Middle frontal gyrus (tissue), 1 donor: ENCODE measurements around the gene RNF144A.

Experiments
- DNase-seq: peaks from one replicate; pipeline ENCODE4 v3.0.0-alpha.2; 2015; ENCODE audit warnings: low spot score; ENCODE audit errors: extremely low spot score

RNF144A gene

DNA sequence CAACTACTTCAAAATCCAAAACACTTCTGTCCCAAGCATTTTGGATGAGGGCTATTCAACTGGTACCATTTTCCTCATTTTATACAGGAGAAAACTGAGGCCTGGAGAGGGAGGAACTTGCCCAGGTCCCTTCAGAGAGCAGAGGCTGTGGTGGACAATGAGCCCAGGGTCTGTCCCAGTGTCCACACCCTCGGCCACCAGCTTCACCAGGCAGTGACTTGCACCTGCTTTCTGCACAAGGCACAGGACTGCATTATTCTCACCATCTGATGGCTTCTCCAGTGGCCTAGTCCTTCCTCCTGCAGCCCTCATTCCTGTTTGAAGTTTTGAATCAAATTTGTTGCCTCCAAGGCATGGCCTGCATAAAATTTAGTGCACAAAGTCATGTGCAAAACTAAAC is 53.3 kb downstream of the RNF144A start:
- no peak for DNase-seq

DNA sequence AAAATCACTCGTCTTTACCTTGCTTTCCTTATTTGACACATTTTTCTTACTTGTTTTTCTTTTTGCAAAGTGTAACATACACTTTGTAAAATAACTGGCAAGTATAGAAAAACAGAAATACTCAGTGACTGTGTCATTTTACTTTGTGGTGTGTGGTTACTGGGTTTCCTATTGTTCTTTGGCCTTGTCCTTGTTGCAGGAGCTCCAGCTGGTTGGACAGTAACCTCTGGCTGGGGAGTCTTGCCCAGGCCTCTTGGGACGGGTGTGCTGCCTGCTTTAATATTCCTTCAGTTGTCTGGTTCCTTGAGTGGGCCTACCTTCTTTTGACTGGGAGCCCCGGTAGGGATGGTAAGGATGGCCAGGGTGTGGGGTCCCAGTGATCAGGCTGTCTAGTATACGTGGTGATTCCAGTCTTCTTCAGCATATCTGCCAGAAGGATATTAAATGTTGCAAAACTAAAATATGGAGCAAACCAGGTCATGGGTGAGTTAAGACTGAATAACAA is 53.8 kb downstream of the RNF144A start:
- no peak for DNase-seq

DNA sequence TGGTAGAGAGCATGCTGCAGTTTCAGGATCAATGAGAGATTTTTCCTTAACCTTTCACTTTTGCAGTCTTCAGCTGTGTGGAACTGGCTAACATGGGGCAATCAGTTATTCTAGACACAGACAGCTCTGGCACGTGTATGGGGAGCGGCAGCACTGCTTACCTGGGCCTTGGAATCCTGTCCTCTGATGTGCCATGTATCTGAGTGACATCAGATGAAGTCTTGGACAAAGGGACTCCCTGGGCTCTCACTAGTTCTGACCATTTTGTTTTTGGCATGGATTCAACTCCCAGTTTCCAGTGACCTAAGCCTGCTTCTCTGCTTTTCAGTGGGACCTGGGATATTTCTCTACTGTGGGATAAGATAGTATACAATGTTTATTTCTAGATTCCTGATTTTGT is 54.3 kb downstream of the RNF144A start:
- DNase-seq = no peak

DNA sequence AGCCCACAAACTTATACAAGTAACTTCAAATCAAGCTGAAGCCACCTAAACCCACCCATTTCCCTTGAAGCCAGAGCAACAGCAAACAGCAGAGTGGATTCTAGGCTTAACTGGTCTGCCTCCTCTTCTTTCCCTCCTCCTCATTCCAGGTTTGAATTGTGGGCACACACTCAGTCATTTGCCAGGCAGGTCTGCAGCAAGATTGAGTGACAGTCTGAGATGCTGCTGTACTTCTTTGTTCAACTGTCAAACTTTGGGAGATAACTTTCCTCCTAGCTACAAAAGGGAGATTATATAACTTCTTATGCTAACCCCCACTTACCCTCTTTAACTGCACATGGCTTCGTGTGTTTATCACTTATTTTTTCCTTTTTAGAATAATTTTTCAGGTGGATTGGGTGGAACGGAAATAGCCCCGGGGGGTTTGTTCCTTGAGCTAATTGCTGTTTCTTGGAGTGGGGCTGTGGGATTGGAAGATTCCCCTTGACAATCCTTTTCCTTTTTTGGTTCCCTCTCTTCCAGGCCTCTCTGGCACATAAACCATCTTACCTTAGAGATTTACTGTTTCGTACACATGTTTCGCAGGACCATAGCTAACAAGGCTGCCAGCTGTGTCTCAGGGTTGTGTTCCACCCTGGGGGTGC is 55.0 kb downstream of the RNF144A start:
- no peak for DNase-seq

GRCh38 chr2:6973895-6974545 is 56.8 kb downstream of the RNF144A start:
- no peak for DNase-seq

- DNase-seq = no peak
Measured at GRCh38 chr2:6975988-6976387, 58.8 kb downstream of the RNF144A start.

- no peak for DNase-seq
Measured at GRCh38 chr2:6977113-6977741, 60.0 kb downstream of the RNF144A start.

- no peak for DNase-seq
Measured at GRCh38 chr2:6977786-6978185, 60.6 kb downstream of the RNF144A start.

GRCh38 chr2:6978991-6979390 is 61.8 kb downstream of the RNF144A start:
- DNase-seq = no peak

- no peak for DNase-seq
Measured at GRCh38 chr2:6982449-6982848, 65.2 kb downstream of the RNF144A start.

DNA sequence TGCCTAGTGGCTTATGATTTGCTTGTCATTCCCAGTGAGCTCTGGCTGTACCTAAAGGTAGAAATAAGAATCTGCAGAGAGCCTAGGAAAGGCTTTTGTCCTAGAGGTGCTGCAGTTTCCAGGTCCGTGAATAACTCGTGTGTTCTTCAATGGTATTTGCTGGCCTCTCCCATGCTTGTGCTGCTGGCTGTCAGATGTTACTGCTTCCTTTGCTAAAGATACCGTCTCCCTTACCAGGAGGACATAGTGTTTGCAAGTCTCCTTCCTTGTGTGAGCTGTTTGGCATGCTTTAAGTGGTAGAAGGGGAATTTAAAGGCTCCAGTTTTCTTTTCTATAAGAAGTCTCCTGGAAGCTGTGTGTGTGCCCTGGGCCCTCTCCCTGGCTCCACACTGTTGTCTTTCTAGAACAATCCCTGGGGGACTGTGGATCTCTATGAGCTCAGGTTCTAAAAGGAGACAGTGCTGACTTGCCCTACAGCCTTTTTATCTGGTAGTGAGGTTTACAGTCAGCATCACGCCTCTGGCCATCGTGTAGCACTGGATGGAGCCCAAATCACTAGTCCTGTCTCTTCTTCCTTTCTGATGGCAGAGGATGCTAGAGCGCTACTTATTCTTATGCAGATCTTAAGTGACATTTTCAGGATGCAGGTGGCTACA is 65.8 kb downstream of the RNF144A start:
- no peak for DNase-seq

GRCh38 chr2:6986301-6986911 is 69.2 kb downstream of the RNF144A start:
- no peak for DNase-seq

DNA sequence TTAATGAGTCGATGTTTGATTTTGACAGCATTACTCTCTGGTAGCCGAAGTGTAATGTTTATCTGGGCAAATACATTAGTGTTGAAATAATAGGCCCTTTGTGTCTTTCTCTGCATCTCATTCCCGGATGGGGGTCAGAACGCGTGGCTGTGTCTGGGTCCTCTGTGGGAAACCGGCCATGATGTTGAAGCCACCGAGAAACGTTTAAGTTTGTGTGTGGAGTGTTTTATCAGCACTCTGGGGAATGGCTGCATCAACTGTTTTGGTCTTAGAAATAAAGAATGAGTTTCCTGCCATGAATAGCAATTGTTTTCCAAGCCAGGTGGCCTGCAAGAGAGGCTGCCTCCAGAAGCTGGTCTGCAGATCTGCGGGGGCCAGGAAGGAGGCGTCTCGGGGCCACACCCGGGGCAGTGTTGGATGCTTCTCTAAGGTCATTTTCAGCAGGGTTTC is 69.7 kb downstream of the RNF144A start:
- no peak for DNase-seq

DNA sequence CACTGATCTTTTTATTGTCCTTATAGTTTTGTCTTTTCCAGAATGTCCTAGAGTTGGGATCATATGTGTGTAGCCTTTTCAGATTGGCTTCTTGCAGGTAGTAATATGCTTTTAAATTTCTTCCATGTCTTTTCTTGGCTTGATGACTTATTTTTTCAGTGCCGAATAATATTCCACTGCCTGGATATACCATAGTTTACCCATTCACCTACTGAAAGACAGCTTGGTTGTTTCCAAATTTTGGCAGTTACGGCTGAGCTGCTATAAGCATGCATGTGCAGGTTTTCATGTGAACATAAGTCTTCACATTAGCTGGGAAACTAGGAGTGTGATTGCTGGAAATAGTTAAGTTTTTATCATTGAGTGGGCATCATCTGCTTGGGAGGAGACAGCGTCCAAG is 73.7 kb downstream of the RNF144A start:
- DNase-seq = no peak

GRCh38 chr2:6992794-6993228 is 75.6 kb downstream of the RNF144A start:
- DNase-seq = no peak

- DNase-seq = no peak
Measured at GRCh38 chr2:6993229-6993640, 76.0 kb downstream of the RNF144A start.

- DNase-seq = no peak
Measured at GRCh38 chr2:6993936-6994335, 76.7 kb downstream of the RNF144A start.

GRCh38 chr2:6994536-6995128 is 77.4 kb downstream of the RNF144A start:
- no peak for DNase-seq

DNA sequence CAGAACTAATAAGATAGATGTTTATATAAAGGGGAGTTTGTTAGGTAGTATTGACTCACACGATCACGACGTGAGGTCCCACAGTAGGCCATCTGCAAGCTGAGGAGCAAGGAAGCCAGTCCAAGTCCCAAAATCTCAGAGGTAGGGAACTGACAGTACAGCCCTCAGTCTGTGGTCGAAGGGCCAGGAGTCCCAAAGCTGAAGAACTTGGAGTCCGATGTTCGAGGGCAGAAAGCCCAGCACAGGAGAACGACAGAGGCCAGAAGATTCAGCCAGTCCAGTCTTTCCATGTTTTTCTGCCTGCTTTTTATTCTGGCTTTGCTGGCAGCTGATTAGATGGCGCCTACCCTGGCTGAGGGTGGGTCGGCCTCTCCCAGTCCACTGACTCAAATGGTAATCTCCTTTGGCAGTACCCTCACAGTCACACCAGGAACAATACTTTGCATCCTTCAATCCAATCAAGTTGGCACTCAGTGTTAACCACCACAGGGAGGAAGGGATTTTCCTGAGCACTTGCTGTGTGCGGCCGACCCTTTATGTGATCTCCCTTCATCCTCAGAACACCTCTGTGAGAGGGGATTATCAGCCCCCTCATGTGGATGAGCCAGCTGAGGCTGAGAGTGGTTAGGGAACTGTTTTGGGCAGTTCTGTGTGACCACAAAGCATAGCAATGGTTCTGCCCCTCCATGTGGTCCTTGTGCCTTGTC is 78.3 kb downstream of the RNF144A start:
- DNase-seq = no peak

DNA sequence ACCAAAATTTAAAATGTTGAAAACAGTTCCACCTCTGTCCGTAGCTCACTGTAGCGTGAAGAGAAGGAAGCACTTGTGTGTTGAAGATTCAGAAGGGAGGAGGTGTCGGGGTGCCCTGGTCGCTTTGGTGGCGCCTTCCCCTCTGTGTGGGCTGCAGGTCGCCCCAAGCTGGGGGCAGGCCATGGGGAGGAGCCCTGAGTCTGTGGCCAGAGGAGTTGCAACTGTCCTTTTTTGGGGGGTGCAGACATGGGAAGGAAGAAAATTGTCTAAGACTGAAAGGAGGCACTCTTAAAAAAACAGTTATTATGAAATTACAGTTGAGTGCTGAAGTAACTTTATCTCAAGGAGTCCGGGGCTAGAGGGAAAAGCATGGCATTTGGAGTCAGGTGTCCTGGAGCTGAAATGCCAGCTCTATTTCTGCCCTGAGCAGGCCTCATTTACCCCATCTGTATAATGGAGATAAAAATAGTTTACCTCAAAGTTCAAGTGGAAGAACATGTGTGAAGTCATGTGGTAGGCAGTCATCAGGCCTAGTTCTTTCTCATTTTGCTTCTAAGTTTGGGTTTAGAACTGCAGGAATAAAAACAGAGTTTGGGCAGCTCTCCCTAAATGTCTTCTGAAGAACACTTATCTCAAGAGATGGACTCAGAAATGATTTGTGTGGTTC is 82.1 kb downstream of the RNF144A start:
- no peak for DNase-seq
